HG03159 (cell line): Measurements from ENCODE around the gene ACTG2.

Experiments used
- ATAC-seq: cut with Tn5 transposase; IDR thresholded peaks from one replicate; pipeline ENCODE4 v1.9.1; 2021; ENCODE audit warnings: mild to moderate bottlenecking, moderate library complexity; ENCODE audit not compliant: unreplicated experiment

The ACTG2 gene

GRCh38 chr2:73911548-73912208, 18.9 kb downstream of the ACTG2 start:
- no peak for ATAC-seq

- ATAC-seq, result no peak
Observed at GRCh38 chr2:73913414-73914054, 20.7 kb downstream of the ACTG2 start.

- no peak for ATAC-seq
Observed at GRCh38 chr2:73914667-73915066, 21.9 kb downstream of the ACTG2 start.

GRCh38 chr2:73915437-73915993, 22.7 kb downstream of the ACTG2 start:
- ATAC-seq, result no peak

- no peak for ATAC-seq
Observed at GRCh38 chr2:73916666-73917065, 23.9 kb downstream of the ACTG2 start.

GRCh38 chr2:73917296-73917695, 24.5 kb downstream of the ACTG2 start:
- no peak for ATAC-seq

- no peak for ATAC-seq
Observed at GRCh38 chr2:73917696-73918207, 24.9 kb downstream of the ACTG2 start.

GRCh38 chr2:73918856-73919255, 26.0 kb downstream of the ACTG2 start:
- no peak for ATAC-seq

- ATAC-seq, result no peak
Observed at GRCh38 chr2:73919596-73920228, 26.9 kb downstream of the ACTG2 start.

- no peak for ATAC-seq
Observed at GRCh38 chr2:73920577-73921545, 28.1 kb downstream of the ACTG2 start.

GRCh38 chr2:73921581-73921980, 28.8 kb downstream of the ACTG2 start:
- no peak for ATAC-seq

GRCh38 chr2:73922681-73923080, 29.9 kb downstream of the ACTG2 start:
- no peak for ATAC-seq

GRCh38 chr2:73925033-73925704, 32.4 kb downstream of the ACTG2 start:
- no peak for ATAC-seq

GRCh38 chr2:73925853-73926492, 33.2 kb downstream of the ACTG2 start:
- ATAC-seq, result no peak

- ATAC-seq, result peak; percentile 98
Observed at GRCh38 chr2:73926493-73927327, 33.9 kb downstream of the ACTG2 start, which contains the start of gene DGUOK. Gene DGUOK, plus strand, starts transcription at chr2:73926880. Its CDS starts 31 bp downstream, at chr2:73926911.

GRCh38 chr2:73927344-73927743, 34.5 kb downstream of the ACTG2 start:
- ATAC-seq, result no peak

GRCh38 chr2:73928963-73929347, 36.1 kb downstream of the ACTG2 start:
- no peak for ATAC-seq

- ATAC-seq, result no peak
Observed at GRCh38 chr2:73930386-73930785, 37.6 kb downstream of the ACTG2 start.
